Parathyroid adenoma (tissue), 2 donors: ENCODE measurements around the gene LIN7A.

Experiments
- H2AFZ ChIP-seq: fragments of 300-600 bp; sonication (generic); one replicate; pipeline ENCODE4 v1.7.0; 2017; ENCODE audit warnings: antibody characterized with exemption, mild to moderate bottlenecking
- H3K27ac ChIP-seq: fragments of 300-600 bp; sonication (generic); one replicate; pipeline ENCODE4 v1.7.0; 2017
- H3K27me3 ChIP-seq: fragments of 300-600 bp; sonication (generic); one replicate; pipeline ENCODE4 v1.7.0; 2017; ENCODE audit warnings: low read length; ENCODE audit not compliant: control insufficient read depth, insufficient read depth
- H3K36me3 ChIP-seq: fragments of 300-600 bp; sonication (generic); one replicate; pipeline ENCODE4 v1.7.0; 2017; ENCODE audit warnings: low read length; ENCODE audit not compliant: control insufficient read depth, insufficient read depth
- H3K4me1 ChIP-seq: fragments of 300-600 bp; sonication (generic); one replicate; pipeline ENCODE4 v1.7.0; 2017; ENCODE audit warnings: control low read depth
- H3K4me2 ChIP-seq: fragments of 300-600 bp; sonication (generic); one replicate; pipeline ENCODE4 v1.7.0; 2017; ENCODE audit warnings: low read length
- H3K4me3 ChIP-seq: fragments of 300-600 bp; sonication (generic); one replicate; pipeline ENCODE4 v1.7.0; 2017; ENCODE audit warnings: low read depth, low read length
- H3K79me2 ChIP-seq: fragments of 300-600 bp; sonication (generic); one replicate; pipeline ENCODE4 v1.7.0; 2017; ENCODE audit warnings: control low read depth
- H3K9ac ChIP-seq: fragments of 300-600 bp; sonication (generic); one replicate; pipeline ENCODE4 v1.7.0; 2017; ENCODE audit warnings: mild to moderate bottlenecking
- H3K9me3 ChIP-seq: fragments of 300-600 bp; sonication (generic); one replicate; pipeline ENCODE4 v1.7.0; 2017; ENCODE audit warnings: low read length; ENCODE audit not compliant: control insufficient read depth
- CTCF ChIP-seq: fragments of 300-600 bp; sonication (generic); IDR thresholded peaks from one replicate; pipeline ENCODE4 v1.7.0; 2017; ENCODE audit warnings: antibody characterized with exemption, mild to moderate bottlenecking
- donor health status: primary hyperparathyroidism.

Gene LIN7A

DNA sequence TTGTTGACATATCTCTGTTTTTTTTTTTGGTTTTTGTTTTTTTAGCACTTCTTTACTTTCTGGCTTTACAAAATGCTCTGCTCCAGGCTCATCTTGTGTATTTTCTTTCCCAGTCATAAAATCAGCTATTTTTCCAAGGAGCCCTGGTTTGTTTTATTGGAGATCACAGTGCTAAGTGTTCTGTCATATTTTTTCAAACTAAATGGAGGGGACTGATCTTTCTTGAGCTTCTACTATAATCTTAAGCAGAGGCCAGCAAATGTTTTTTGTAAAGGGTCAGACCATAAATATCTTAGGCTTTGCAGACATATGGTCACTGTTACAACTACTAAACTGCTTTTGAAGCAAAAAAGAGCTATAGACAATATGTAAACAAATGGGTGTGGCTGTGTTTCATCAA, 30.6 kb upstream of the LIN7A start:
- Histone ChIP-seq H3K27me3 (no peaks in the 10 kb centered on the region), H3K79me2 (no peaks in the 10 kb centered on the region), H3K36me3 (no peaks in the 10 kb centered on the region), H3K9ac (no peak overlapping the region), H3K4me1 (no peaks in the 10 kb centered on the region), H3K27ac (no peak overlapping the region), H3K4me2 (no peak overlapping the region), H3K9me3 (no peaks in the 10 kb centered on the region), H3K4me3 (no peak overlapping the region), H2AFZ (no peak overlapping the region)
- no peak for TF ChIP-seq CTCF

DNA sequence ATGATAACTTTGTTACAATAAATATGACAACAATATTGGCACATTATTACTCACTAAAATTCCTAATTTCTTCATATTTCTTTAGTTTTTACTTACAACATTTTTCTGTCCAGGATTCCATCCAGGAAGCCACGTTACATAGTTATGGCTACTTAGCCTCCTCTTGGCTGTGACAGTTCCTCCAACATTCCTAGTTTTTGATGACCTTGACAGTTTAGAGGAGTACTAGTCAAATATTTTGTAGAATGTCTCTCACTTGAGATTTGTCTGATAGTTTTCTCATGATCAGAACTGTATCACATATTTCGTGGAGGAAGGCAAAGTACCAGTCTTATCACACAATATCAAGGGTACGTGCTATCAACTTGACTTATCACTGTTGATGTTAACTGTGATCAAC, 29.8 kb upstream of the LIN7A start:
- H3K9me3 ChIP-seq: no peaks in the 10 kb centered on the region
- no peaks in the 10 kb centered on the region for H3K36me3 ChIP-seq
- no peaks in the 10 kb centered on the region for H3K27me3 ChIP-seq
- no peaks in the 10 kb centered on the region for H3K4me1 ChIP-seq
- H2AFZ ChIP-seq: no peak overlapping the region
- H3K9ac ChIP-seq: no peak overlapping the region
- no peak overlapping the region for H3K4me2 ChIP-seq
- H3K4me3 ChIP-seq: no peak overlapping the region
- no peaks in the 10 kb centered on the region for H3K79me2 ChIP-seq
- no peak for TF ChIP-seq CTCF
- H3K27ac ChIP-seq: no peak overlapping the region

DNA sequence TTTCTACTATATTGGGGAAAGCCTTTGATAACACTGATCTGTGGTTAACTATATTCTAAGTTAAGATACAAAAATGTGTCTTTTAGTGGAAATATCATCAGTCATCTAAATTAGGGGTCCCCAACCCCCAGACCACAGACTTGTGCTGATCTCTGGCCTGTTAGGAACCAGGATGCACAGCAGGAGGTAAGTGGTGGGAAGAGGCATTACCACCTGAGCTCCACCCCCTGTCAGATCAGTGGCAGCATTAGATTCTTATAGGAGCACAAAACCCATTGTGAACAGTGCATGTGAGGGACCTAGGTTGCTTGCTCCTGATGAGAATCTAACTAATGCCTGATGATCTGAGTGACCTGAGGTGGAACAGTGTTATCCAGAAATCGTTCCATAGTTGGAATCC, 28.3 kb upstream of the LIN7A start:
- Histone ChIP-seq H3K4me2 (no peak overlapping the region), H3K4me1 (no peaks in the 10 kb centered on the region), H3K79me2 (no peaks in the 10 kb centered on the region), H2AFZ (no peak overlapping the region), H3K9me3 (no peaks in the 10 kb centered on the region), H3K27ac (no peak overlapping the region), H3K9ac (no peak overlapping the region), H3K4me3 (no peak overlapping the region), H3K36me3 (no peaks in the 10 kb centered on the region), H3K27me3 (no peaks in the 10 kb centered on the region)
- TF ChIP-seq CTCF: no peak

- Histone ChIP-seq H3K36me3 (no peaks in the 10 kb centered on the region), H3K27me3 (no peaks in the 10 kb centered on the region), H3K9me3 (no peaks in the 10 kb centered on the region), H3K27ac (no peak overlapping the region), H3K4me1 (no peaks in the 10 kb centered on the region), H2AFZ (no peak overlapping the region), H3K4me2 (no peak overlapping the region), H3K9ac (no peak overlapping the region), H3K79me2 (no peaks in the 10 kb centered on the region), H3K4me3 (no peak overlapping the region)
- no peak for TF ChIP-seq CTCF
Observed at GRCh38 chr12:80958162-80958561, 20.4 kb upstream of the LIN7A start.

DNA sequence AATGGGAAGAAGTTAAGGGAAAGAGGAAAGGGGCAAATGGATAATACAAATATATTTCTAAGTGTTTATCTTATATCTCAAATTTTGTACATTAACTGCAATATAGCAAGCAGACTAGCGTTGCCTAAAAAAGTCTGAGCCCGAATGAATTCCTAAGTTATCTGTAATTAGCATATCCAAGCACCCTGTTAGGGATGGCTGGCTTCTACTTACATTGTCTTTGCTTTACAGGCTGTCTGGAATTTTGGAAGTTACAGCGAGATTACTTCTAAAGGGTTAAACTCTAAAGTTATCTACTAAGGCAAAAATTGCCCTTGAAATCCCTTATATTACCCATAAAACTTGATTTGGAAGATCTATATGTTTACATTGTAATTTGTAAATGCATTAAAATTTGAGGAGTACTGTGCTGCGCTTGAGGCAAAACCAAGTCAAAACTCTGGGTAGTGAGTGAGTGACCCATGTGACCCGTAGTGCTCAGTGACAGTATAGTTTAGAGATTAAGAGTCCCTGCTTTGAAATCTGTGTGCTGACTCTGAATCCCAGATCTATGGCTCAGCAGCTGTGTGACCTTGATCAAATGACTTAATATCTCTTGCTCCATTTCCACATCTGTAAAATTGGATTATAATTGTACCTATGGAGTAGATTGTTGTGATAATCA, 17.3 kb upstream of the LIN7A start:
- H3K36me3 ChIP-seq: no peaks in the 10 kb centered on the region

More for the DNA sequence above, 17.3 kb upstream of the LIN7A start:
- no peak overlapping the region for H3K4me3 ChIP-seq
- H3K4me1 ChIP-seq: no peaks in the 10 kb centered on the region
- no peaks in the 10 kb centered on the region for H3K9me3 ChIP-seq
- H2AFZ ChIP-seq: no peak overlapping the region
- H3K27me3 ChIP-seq: no peaks in the 10 kb centered on the region
- no peak overlapping the region for H3K27ac ChIP-seq
- TF ChIP-seq CTCF: no peak
- no peak overlapping the region for H3K9ac ChIP-seq
- no peak overlapping the region for H3K4me2 ChIP-seq
- H3K79me2 ChIP-seq: no peaks in the 10 kb centered on the region
